A673 (cell line): ENCODE results near the gene MSI2. TPM values are rescaled to one million over a fixed set of nuclear protein-coding genes. Genes with fewer than 3 reads are reported as not detected.

Experiments used
- BruUV-seq: library from RNA; stranded (reverse); fragments of 400-500 nt; replicated peaks from 2 replicates; lab custom pipeline; 2021; lab: Mats Ljungman, UMichigan
- CTCF ChIA-PET: fragments of 300-600 bp; sonication (Branson Sonifier 250); formaldehyde crosslinking; loops from one replicate; lab custom pipeline; 2022; ENCODE audit warnings: antibody characterized with exemption; lab: Charles Lee
- POLR2A ChIA-PET: fragments of 300-600 bp; sonication (Branson Sonifier 250); formaldehyde crosslinking; loops from one replicate; lab custom pipeline; 2022; ENCODE audit warnings: antibody characterized with exemption; ENCODE audit not compliant: low non-redundant PET; lab: Charles Lee
- DNase-seq: peaks from one replicate; pipeline ENCODE4 v3.0.0-alpha.2; 2015; ENCODE audit warnings: low spot score
- H3K27ac ChIP-seq: fragments of 200-600 bp; sonication (generic); 2 replicates; pipeline ENCODE4 v1.5.1; 2016; ENCODE audit warnings: mixed run types, low read depth, mild to moderate bottlenecking, mixed read lengths, antibody characterized with exemption, low read length; ENCODE audit not compliant: poor library complexity, severe bottlenecking
- H3K27me3 ChIP-seq: fragments of 200-600 bp; sonication (generic); replicated peaks from 2 replicates; pipeline ENCODE4 v1.6.1; 2017; ENCODE audit warnings: mixed run types, low read depth, mild to moderate bottlenecking, mixed read lengths, antibody characterized with exemption, low read length; ENCODE audit not compliant: insufficient read depth, poor library complexity
- H3K36me3 ChIP-seq: fragments of 200-600 bp; sonication (generic); 2 replicates; pipeline ENCODE4 v1.6.1; 2016; ENCODE audit warnings: mixed run types, mild to moderate bottlenecking, mixed read lengths, antibody characterized with exemption, low read length; ENCODE audit not compliant: insufficient read depth, poor library complexity, severe bottlenecking
- H3K4me1 ChIP-seq: fragments of 200-600 bp; sonication (generic); 2 replicates; pipeline ENCODE4 v1.6.1; 2017; ENCODE audit warnings: mixed run types, mild to moderate bottlenecking, mixed read lengths, antibody characterized with exemption, low read length; ENCODE audit not compliant: insufficient read depth, poor library complexity, severe bottlenecking
- H3K4me3 ChIP-seq: fragments of 200-600 bp; sonication (generic); 2 replicates; pipeline ENCODE4 v1.5.1; 2016; ENCODE audit warnings: low read depth, mixed run types, mild to moderate bottlenecking, mixed read lengths, low read length; ENCODE audit not compliant: poor library complexity, severe bottlenecking
- H3K9me3 ChIP-seq: fragments of 200-600 bp; sonication (generic); 2 replicates; pipeline ENCODE4 v1.6.1; 2016; ENCODE audit warnings: mixed run types, low read depth, mild to moderate bottlenecking, mixed read lengths, antibody characterized with exemption, low read length; ENCODE audit not compliant: poor library complexity, severe bottlenecking
- EZH2 ChIP-seq: fragments of 200-600 bp; sonication (generic); IDR thresholded peaks from 2 replicates; pipeline ENCODE4 v1.6.1; 2017; ENCODE audit warnings: borderline replicate concordance, low read depth, mild to moderate bottlenecking, mixed read lengths, antibody characterized with exemption, low read length; ENCODE audit not compliant: poor library complexity, severe bottlenecking
- intact Hi-C: fragments of 100-400 bp; cut with micrococcal nuclease; formaldehyde crosslinking; loops from one replicate; pipeline ENCODE4 v1.10.0; 2022; ENCODE audit not compliant: unreplicated experiment
- total RNA-seq: library from RNA; stranded (reverse); gene quantifications from 2 replicates; pipeline ENCODE4 v1.2.3, GENCODE V29; 2021
- TF ChIP-seq, protein P1 (sequence below): fragments of 300-800, 200-600 bp; sonication (generic); conservative IDR thresholded peaks from 2 replicates; pipeline ENCODE4 v1.5.1; 2017; ENCODE audit warnings: low read depth, mild to moderate bottlenecking, antibody characterized with exemption, low read length, moderate library complexity, mixed read lengths

MSI2 gene
- total RNA-seq, 1 experiment from 2014 or later, result 108 TPM

DNA sequence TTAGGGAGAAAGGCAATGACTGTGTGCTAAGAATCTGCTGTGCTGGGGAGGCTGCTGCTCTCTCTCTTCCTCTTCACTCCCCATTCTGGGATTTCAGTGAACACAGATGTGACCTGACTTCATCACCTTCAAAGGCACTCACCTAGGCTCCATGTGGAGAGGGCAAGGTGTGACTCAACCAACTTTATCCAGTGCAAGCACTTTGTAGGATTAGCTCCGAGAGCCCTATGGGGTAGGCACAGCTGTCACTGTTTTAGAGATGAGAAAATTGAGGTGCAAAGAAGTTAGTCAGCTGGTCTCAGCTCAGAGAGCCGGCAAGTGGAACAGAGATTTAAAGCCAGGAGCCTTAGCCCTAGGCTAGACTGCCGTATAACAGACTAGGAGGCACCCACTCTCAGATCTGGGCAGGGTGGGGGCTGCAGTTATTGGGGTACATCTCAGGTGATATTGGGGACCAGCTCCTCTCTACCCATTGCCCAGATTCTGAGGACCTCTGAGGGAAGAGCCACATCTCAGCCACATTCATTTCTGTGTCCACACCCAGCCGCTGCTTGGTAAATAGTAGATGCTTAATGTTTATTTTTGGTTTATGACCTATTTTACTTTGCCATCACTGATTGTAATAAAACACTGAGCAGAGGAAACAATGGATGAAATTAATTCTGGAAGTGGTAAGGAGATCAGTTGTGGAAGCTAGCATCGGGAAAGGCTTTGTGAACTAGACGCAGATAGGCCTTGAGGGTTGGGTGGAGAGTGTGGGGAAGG lies 350.0 kb downstream of the MSI2 start:
- H3K4me3 ChIP-seq, result no peak overlapping the region
- no TSS peak for BruUV-seq
- intact Hi-C loops, result no loop called here
- no peak for TF ChIP-seq EZH2
- TF ChIP-seq, protein P1, sequence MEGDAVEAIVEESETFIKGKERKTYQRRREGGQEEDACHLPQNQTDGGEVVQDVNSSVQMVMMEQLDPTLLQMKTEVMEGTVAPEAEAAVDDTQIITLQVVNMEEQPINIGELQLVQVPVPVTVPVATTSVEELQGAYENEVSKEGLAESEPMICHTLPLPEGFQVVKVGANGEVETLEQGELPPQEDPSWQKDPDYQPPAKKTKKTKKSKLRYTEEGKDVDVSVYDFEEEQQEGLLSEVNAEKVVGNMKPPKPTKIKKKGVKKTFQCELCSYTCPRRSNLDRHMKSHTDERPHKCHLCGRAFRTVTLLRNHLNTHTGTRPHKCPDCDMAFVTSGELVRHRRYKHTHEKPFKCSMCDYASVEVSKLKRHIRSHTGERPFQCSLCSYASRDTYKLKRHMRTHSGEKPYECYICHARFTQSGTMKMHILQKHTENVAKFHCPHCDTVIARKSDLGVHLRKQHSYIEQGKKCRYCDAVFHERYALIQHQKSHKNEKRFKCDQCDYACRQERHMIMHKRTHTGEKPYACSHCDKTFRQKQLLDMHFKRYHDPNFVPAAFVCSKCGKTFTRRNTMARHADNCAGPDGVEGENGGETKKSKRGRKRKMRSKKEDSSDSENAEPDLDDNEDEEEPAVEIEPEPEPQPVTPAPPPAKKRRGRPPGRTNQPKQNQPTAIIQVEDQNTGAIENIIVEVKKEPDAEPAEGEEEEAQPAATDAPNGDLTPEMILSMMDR, result no peak
- H3K27ac ChIP-seq, result peak overlapping the region; percentile 53
- peaks cover 23% of the 10 kb centered on the region for H3K4me1 ChIP-seq
- CTCF ChIA-PET, result interaction anchor here (0.6 to 1.1 kb wide), 3 partner anchors 66 to 377 kb away, joined by 3 to 12 read pairs (median 7); no protein-coding TSS in a partner anchor
- H3K36me3 ChIP-seq, result no peaks in the 10 kb centered on the region
- no peaks in the 10 kb centered on the region for H3K27me3 ChIP-seq
- H3K9me3 ChIP-seq, result no peaks in the 10 kb centered on the region
- POLR2A ChIA-PET, result interaction anchor here (0.6 kb wide), 1 partner anchor 538 kb away, joined by 6 read pairs; no protein-coding TSS in a partner anchor
- DNase-seq, result no peak

GRCh38 chr17:57607553-57608120 lies 351.3 kb downstream of the MSI2 start:
- TF ChIP-seq, protein P1, result no peak
- TF ChIP-seq EZH2, result no peak
- no peak overlapping the region for H3K4me3 ChIP-seq
- intact Hi-C loops, result no loop called here
- ChIA-PET CTCF (no interaction called here), POLR2A (no interaction called here)
- peaks cover 26% of the 10 kb centered on the region for H3K4me1 ChIP-seq
- no peaks in the 10 kb centered on the region for H3K36me3 ChIP-seq
- H3K27ac ChIP-seq, result no peak overlapping the region
- H3K27me3 ChIP-seq, result no peaks in the 10 kb centered on the region
- DNase-seq, result no peak
- no TSS peak for BruUV-seq
- no peaks in the 10 kb centered on the region for H3K9me3 ChIP-seq

GRCh38 chr17:57608369-57609124 lies 352.2 kb downstream of the MSI2 start:
- H3K4me3 ChIP-seq, result no peak overlapping the region
- intact Hi-C loops, result no loop called here
- BruUV-seq, result no TSS peak
- ChIA-PET CTCF (no interaction called here), POLR2A (no interaction called here)
- H3K27me3 ChIP-seq, result no peaks in the 10 kb centered on the region
- H3K4me1 ChIP-seq, result peaks cover 30% of the 10 kb centered on the region
- no peaks in the 10 kb centered on the region for H3K36me3 ChIP-seq
- no peak overlapping the region for H3K27ac ChIP-seq
- TF ChIP-seq, protein P1, result no peak
- TF ChIP-seq EZH2, result no peak
- no peak for DNase-seq
- no peaks in the 10 kb centered on the region for H3K9me3 ChIP-seq
